SJSA1 (cell line): ENCODE data around the gene TEX53. TPM values are rescaled to one million over a fixed set of nuclear protein-coding genes. Genes with fewer than 3 reads are reported as not detected.

Source experiments
- DNase-seq, 2 experiments: peaks; one replicate each; pipeline ENCODE4 v3.0.0-alpha.2; 2015 to 2020; ENCODE audit warnings: low spot score in 2 of 2, low read depth in 1 of 2
- H3K27ac ChIP-seq: fragments of 250-450 bp; sonication (Bioruptor Pico); 2 replicates; pipeline ENCODE4 v1.5.1; 2020; ENCODE audit warnings: mild to moderate bottlenecking, moderate library complexity
- H3K27me3 ChIP-seq: fragments of 250-450 bp; sonication (Bioruptor Pico); replicated peaks from 2 replicates; pipeline ENCODE4 v1.5.1; 2020; ENCODE audit warnings: mild to moderate bottlenecking, moderate library complexity
- H3K36me3 ChIP-seq: fragments of 250-450 bp; sonication (Bioruptor Pico); 2 replicates; pipeline ENCODE4 v1.5.1; 2020; ENCODE audit warnings: mild to moderate bottlenecking
- H3K4me1 ChIP-seq: fragments of 250-450 bp; sonication (Bioruptor Pico); replicated peaks from 2 replicates; pipeline ENCODE4 v1.6.1; 2021; ENCODE audit warnings: mild to moderate bottlenecking
- H3K4me3 ChIP-seq: fragments of 250-450 bp; sonication (Bioruptor Pico); 2 replicates; pipeline ENCODE4 v1.5.1; 2020; ENCODE audit warnings: mild to moderate bottlenecking
- H3K9me3 ChIP-seq: fragments of 250-450 bp; sonication (Bioruptor Pico); replicated peaks from 2 replicates; pipeline ENCODE4 v1.5.1; 2020; ENCODE audit warnings: mild to moderate bottlenecking
- total RNA-seq: library from RNA; depleted of rRNA; stranded (reverse); fragments of >200 nt; shearing (Covaris generic); gene quantifications from 2 replicates; pipeline ENCODE4 v1.2.3, GENCODE V29; 2014

The TEX53 gene
- total RNA-seq, 1 experiment from 2014 or later = not detected

GRCh38 chr9:114688909-114689610 lies 31.5 kb upstream of the TEX53 start:
- no peaks in the 10 kb centered on the region for H3K36me3 ChIP-seq
- no peak overlapping the region for H3K27ac ChIP-seq
- peaks cover 35% of the 10 kb centered on the region for H3K4me1 ChIP-seq

GRCh38 chr9:114688379-114688778 lies 30.8 kb upstream of the TEX53 start:
- H3K27me3 ChIP-seq = no peaks in the 10 kb centered on the region
- no peak for DNase-seq
- peaks cover 29% of the 10 kb centered on the region for H3K4me1 ChIP-seq
- no peaks in the 10 kb centered on the region for H3K9me3 ChIP-seq
- H3K27ac ChIP-seq = no peak overlapping the region
- H3K4me3 ChIP-seq = no peak overlapping the region
- H3K36me3 ChIP-seq = no peaks in the 10 kb centered on the region

More at GRCh38 chr9:114688909-114689610, 31.5 kb upstream of the TEX53 start:
- no peak for DNase-seq
- no peaks in the 10 kb centered on the region for H3K27me3 ChIP-seq
- no peaks in the 10 kb centered on the region for H3K9me3 ChIP-seq
- H3K4me3 ChIP-seq = no peak overlapping the region

GRCh38 chr9:114687034-114687433 lies 29.4 kb upstream of the TEX53 start:
- no peak for DNase-seq
- Histone ChIP-seq H3K27me3 (no peaks in the 10 kb centered on the region), H3K4me1 (peaks cover 27% of the 10 kb centered on the region), H3K36me3 (no peaks in the 10 kb centered on the region), H3K9me3 (no peaks in the 10 kb centered on the region), H3K4me3 (no peak overlapping the region), H3K27ac (no peak overlapping the region)

GRCh38 chr9:114685951-114686350 lies 28.3 kb upstream of the TEX53 start:
- peaks cover 17% of the 10 kb centered on the region for H3K4me1 ChIP-seq
- no peak for DNase-seq
- no peaks in the 10 kb centered on the region for H3K27me3 ChIP-seq
- no peak overlapping the region for H3K4me3 ChIP-seq
- no peaks in the 10 kb centered on the region for H3K36me3 ChIP-seq
- H3K27ac ChIP-seq = no peak overlapping the region
- no peaks in the 10 kb centered on the region for H3K9me3 ChIP-seq

- H3K27me3 ChIP-seq = no peaks in the 10 kb centered on the region
- H3K36me3 ChIP-seq = no peaks in the 10 kb centered on the region
- H3K27ac ChIP-seq = no peak overlapping the region
- no peak for DNase-seq
- H3K4me1 ChIP-seq = peaks cover 3% of the 10 kb centered on the region
- H3K4me3 ChIP-seq = no peak overlapping the region
- no peaks in the 10 kb centered on the region for H3K9me3 ChIP-seq
Observed at GRCh38 chr9:114684036-114684435, 26.4 kb upstream of the TEX53 start.

GRCh38 chr9:114682846-114683245 lies 25.2 kb upstream of the TEX53 start:
- H3K27ac ChIP-seq = no peak overlapping the region
- no peaks in the 10 kb centered on the region for H3K36me3 ChIP-seq
- H3K4me1 ChIP-seq = peaks cover 14% of the 10 kb centered on the region
- H3K9me3 ChIP-seq = no peaks in the 10 kb centered on the region
- H3K4me3 ChIP-seq = no peak overlapping the region
- no peak for DNase-seq
- H3K27me3 ChIP-seq = no peaks in the 10 kb centered on the region

- no peak within 1 kb of the TSS for H3K4me3 ChIP-seq
- peak; percentile 50 to 65 for DNase-seq
- H3K36me3 ChIP-seq = no peaks in the 10 kb centered on the region
- peaks cover 23% of the 10 kb centered on the region for H3K4me1 ChIP-seq
- H3K27me3 ChIP-seq = no peaks in the 10 kb centered on the region
- no peaks in the 10 kb centered on the region for H3K9me3 ChIP-seq
- H3K27ac ChIP-seq = no peak within 1 kb of the TSS
Observed at GRCh38 chr9:114681594-114682332, 24.2 kb upstream of the TEX53 start, which contains the start of gene TEX48. Gene TEX48 (minus strand): TSS chr9:114682192. CDS start chr9:114671723, 10,469 bp downstream.

- H3K4me3 ChIP-seq = no peak overlapping the region
- peaks cover 28% of the 10 kb centered on the region for H3K4me1 ChIP-seq
- no peaks in the 10 kb centered on the region for H3K27me3 ChIP-seq
- DNase-seq = no peak
- H3K27ac ChIP-seq = no peak overlapping the region
- H3K9me3 ChIP-seq = no peaks in the 10 kb centered on the region
- no peaks in the 10 kb centered on the region for H3K36me3 ChIP-seq
Observed at GRCh38 chr9:114680259-114681001, 22.8 kb upstream of the TEX53 start.

GRCh38 chr9:114678795-114679194 lies 21.2 kb upstream of the TEX53 start:
- no peaks in the 10 kb centered on the region for H3K27me3 ChIP-seq
- H3K4me1 ChIP-seq = peaks cover 32% of the 10 kb centered on the region
- H3K27ac ChIP-seq = no peak overlapping the region
- no peak overlapping the region for H3K4me3 ChIP-seq
- peak in 1 of 2 experiments; percentile 16 for DNase-seq
- H3K9me3 ChIP-seq = no peaks in the 10 kb centered on the region
- H3K36me3 ChIP-seq = no peaks in the 10 kb centered on the region

GRCh38 chr9:114678130-114678529 lies 20.5 kb upstream of the TEX53 start:
- Histone ChIP-seq H3K36me3 (no peaks in the 10 kb centered on the region), H3K27me3 (no peaks in the 10 kb centered on the region)
- DNase-seq = peak in 1 of 2 experiments; percentile 15

GRCh38 chr9:114677418-114677817 lies 19.8 kb upstream of the TEX53 start:
- DNase-seq = peak; percentile 93 to 94
- Histone ChIP-seq H3K27me3 (no peaks in the 10 kb centered on the region), H3K4me1 (peaks cover 32% of the 10 kb centered on the region), H3K36me3 (no peaks in the 10 kb centered on the region), H3K4me3 (no peak overlapping the region), H3K27ac (peak overlapping the region; percentile 89), H3K9me3 (no peaks in the 10 kb centered on the region)

More at GRCh38 chr9:114678130-114678529, 20.5 kb upstream of the TEX53 start:
- Histone ChIP-seq H3K4me3 (no peak overlapping the region), H3K27ac (peak overlapping the region; percentile 89), H3K4me1 (peaks cover 32% of the 10 kb centered on the region), H3K9me3 (no peaks in the 10 kb centered on the region)

GRCh38 chr9:114676901-114677300 lies 19.3 kb upstream of the TEX53 start:
- Histone ChIP-seq H3K9me3 (no peaks in the 10 kb centered on the region), H3K27ac (peak overlapping the region; percentile 89), H3K4me1 (peaks cover 32% of the 10 kb centered on the region), H3K27me3 (no peaks in the 10 kb centered on the region), H3K4me3 (no peak overlapping the region), H3K36me3 (no peaks in the 10 kb centered on the region)
- no peak for DNase-seq

- Histone ChIP-seq H3K27me3 (no peaks in the 10 kb centered on the region), H3K36me3 (no peaks in the 10 kb centered on the region), H3K9me3 (no peaks in the 10 kb centered on the region), H3K27ac (no peak overlapping the region), H3K4me1 (peaks cover 32% of the 10 kb centered on the region), H3K4me3 (no peak overlapping the region)
- DNase-seq = no peak
Observed at GRCh38 chr9:114674798-114675540, 17.4 kb upstream of the TEX53 start.
